Panc1 (cell line): Measurements from ENCODE around the gene TRPM1.

Experiments used
- POLR2AphosphoS5 ChIP-seq: IDR thresholded peaks from 2 replicates; pipeline ENCODE4 v1.6.1; 2012; ENCODE audit warnings: mild to moderate bottlenecking, low read depth, low read length, moderate library complexity
- SIN3A ChIP-seq: IDR thresholded peaks from 2 replicates; pipeline ENCODE4 v1.6.1; 2012; ENCODE audit warnings: low read depth, mild to moderate bottlenecking, low read length, moderate library complexity, borderline replicate concordance; ENCODE audit not compliant: insufficient read depth
- TCF7L2 ChIP-seq: IDR thresholded peaks from 2 replicates; pipeline ENCODE4 v1.6.1; 2011; ENCODE audit warnings: mild to moderate bottlenecking, low read depth, low read length, inconsistent platforms
- TF ChIP-seq, protein P1 (sequence below): fragments of 450-650 bp; IDR thresholded peaks from 2 replicates; pipeline ENCODE4 v1.5.1; 2017; ENCODE audit warnings: mild to moderate bottlenecking
- TF ChIP-seq, protein P2 (sequence below), 2 experiments: IDR thresholded peaks; 2 replicates each; pipeline ENCODE4 v1.6.1; 2011 to 2012; ENCODE audit warnings: low read depth in 2 of 2, control low read depth in 1 of 2, low read length in 1 of 2, mild to moderate bottlenecking in 1 of 2, moderate library complexity in 1 of 2; ENCODE audit not compliant: insufficient read depth in 1 of 2

DNA sequence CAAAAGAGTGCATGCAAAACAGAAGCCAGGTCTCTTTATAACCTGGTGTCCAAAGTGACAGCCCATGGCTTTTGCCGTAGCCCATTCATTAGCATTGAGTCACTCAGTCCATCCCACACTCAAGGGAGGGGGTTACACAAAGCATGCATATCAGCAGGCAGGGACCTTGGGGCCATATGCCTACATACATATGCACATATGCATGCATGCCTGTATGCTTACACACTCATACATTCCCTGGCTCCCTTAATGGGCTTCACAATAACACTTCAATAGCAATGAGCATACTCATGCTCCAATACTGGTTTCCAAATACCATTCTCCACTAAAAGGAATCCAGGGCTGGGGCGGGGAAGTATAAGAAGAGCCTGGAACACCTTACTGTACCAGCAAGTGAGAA, 22.0 kb downstream of the TRPM1 start:
- TF ChIP-seq POLR2AphosphoS5 (no peak), TCF7L2 (no peak), SIN3A (no peak)
- TF ChIP-seq, protein P1, sequence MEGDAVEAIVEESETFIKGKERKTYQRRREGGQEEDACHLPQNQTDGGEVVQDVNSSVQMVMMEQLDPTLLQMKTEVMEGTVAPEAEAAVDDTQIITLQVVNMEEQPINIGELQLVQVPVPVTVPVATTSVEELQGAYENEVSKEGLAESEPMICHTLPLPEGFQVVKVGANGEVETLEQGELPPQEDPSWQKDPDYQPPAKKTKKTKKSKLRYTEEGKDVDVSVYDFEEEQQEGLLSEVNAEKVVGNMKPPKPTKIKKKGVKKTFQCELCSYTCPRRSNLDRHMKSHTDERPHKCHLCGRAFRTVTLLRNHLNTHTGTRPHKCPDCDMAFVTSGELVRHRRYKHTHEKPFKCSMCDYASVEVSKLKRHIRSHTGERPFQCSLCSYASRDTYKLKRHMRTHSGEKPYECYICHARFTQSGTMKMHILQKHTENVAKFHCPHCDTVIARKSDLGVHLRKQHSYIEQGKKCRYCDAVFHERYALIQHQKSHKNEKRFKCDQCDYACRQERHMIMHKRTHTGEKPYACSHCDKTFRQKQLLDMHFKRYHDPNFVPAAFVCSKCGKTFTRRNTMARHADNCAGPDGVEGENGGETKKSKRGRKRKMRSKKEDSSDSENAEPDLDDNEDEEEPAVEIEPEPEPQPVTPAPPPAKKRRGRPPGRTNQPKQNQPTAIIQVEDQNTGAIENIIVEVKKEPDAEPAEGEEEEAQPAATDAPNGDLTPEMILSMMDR = no peak
- TF ChIP-seq, protein P2, sequence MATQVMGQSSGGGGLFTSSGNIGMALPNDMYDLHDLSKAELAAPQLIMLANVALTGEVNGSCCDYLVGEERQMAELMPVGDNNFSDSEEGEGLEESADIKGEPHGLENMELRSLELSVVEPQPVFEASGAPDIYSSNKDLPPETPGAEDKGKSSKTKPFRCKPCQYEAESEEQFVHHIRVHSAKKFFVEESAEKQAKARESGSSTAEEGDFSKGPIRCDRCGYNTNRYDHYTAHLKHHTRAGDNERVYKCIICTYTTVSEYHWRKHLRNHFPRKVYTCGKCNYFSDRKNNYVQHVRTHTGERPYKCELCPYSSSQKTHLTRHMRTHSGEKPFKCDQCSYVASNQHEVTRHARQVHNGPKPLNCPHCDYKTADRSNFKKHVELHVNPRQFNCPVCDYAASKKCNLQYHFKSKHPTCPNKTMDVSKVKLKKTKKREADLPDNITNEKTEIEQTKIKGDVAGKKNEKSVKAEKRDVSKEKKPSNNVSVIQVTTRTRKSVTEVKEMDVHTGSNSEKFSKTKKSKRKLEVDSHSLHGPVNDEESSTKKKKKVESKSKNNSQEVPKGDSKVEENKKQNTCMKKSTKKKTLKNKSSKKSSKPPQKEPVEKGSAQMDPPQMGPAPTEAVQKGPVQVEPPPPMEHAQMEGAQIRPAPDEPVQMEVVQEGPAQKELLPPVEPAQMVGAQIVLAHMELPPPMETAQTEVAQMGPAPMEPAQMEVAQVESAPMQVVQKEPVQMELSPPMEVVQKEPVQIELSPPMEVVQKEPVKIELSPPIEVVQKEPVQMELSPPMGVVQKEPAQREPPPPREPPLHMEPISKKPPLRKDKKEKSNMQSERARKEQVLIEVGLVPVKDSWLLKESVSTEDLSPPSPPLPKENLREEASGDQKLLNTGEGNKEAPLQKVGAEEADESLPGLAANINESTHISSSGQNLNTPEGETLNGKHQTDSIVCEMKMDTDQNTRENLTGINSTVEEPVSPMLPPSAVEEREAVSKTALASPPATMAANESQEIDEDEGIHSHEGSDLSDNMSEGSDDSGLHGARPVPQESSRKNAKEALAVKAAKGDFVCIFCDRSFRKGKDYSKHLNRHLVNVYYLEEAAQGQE (IDR thresholded peaks at IDR 0.05; ENCODE audit: insufficient read depth in 1 of 2, low read depth in 2 of 2, low read length in 1 of 2) = no peak
